NK-92 (cell line): Measurements from ENCODE around the gene GLIPR2.

ENCODE experiments used
- DNase-seq: peaks from one replicate; lab custom pipeline; 2025; ENCODE audit not compliant: unreplicated experiment; lab: John Stamatoyannopoulos, UW

The GLIPR2 gene

DNA sequence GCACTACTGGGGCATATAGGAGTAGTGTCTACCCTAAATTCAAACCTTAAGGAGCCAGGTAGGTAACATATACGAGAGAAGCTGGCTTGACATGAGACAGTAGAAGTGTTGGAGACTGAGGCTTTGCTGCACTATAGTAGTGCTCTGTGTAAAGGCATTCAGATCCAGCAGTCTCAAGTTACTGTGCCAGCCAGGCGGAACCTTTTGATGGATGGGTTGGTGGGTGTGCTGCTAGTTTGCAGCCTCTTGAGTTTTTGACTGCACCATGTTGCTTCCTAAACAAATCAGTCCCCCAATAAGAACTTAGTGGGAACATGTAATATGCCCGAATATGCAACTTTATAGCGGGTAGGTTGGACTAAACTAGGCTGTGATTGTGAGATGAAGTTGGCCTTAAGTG is 55.7 kb downstream of the GLIPR2 start:
- DNase-seq: no peak

DNA sequence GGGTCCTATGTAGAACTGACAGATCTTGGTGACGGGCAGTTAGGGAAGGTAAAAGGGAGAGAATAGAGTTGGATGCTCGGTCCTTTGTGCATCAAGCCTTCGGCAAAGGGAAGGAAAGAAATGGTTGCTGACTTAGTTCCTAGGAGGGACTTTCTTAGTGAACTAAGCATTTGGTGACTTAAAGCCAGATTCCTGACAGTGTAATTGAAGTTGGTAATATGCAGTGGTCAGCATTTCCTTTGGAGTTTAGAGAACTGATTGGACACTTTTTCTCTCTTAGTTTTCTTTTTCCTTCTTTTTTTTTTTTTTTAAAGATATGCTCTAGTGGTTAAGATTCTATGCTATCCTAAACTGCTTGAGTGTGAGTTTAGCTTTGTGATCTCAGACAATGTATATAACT is 56.5 kb downstream of the GLIPR2 start:
- DNase-seq: no peak

DNA sequence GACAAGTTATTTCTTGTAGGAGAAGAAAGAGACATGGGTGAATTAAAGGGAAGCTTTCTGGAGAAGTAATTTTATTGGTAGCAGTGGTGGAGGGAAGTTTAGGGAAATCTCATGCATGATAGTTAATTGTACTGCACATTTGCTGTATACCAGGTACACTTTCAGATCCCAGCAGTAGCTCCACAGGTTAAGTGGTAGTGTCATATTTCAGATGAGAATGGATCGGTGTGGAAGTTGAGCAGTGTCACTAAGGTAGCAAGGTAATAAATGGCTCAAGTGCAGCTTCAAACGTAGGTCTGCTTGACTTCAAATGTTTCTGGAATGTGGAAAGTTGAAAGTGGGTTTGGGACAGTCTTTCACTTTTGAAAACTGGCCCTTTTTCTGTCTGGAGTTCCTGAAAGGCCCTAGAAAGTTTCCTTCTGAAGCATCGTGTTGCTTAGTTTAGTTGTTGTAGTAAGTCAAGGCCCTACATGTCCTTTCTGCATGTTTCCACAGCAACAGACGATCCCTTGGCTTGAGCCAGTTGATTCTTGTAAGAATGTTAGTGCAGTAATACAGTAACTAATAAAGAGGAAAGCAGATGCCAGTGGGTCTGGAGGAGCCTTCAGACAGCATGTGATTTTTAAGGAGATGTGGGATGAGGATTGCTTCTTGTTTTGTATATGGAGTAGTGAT is 57.9 kb downstream of the GLIPR2 start:
- DNase-seq: no peak

DNA sequence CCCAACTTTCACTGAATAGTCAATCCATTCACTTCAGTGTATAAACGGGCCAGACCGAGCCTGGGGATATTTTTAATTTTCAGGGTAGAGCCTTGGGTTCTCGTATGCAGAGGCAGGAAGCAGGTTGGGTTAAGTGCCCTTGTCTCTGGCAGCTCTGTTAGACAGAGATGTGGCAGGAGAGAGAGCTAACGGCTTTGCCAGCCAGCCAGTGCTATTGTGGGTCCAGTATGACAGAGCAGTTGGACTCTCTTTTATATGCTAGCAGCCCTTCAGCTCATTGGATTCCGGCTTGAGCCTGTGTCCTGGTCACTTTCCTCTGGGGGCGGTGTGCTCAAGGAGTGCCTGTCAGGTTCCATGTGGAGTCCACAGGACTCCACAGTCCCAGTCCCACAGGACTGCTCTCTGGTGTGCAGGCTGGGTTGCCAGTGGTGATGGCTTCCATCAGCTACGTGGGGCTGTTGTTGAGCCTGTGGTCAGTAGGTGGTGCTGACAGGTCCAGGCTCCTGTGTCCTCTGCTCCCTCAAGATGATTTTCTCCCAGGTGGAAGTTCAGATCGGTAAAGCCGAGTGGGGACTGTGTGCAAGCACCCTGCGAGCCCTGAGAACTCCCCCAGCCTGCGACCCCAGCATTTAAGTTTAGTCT is 68.5 kb downstream of the GLIPR2 start:
- DNase-seq: no peak

DNA sequence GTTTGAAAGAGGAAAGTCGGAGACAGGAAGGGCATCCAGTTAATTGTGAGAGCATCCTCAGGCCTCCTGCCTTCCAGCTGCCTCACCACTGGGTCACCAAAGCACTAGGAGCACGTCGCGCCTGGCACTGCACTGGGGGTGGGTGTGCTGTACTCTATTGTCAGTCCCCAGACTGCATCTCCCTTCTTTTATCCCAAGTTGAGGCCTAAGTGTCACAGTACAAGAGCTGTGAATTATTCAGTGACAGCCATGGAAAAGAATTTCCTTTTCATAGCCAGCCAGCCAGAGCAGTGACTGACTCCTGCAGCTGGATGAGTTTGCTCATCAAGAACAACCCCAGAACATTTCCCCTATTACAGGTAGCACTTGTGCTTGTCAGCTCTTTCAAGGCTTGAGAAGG is 70.5 kb downstream of the GLIPR2 start:
- no peak for DNase-seq

DNA sequence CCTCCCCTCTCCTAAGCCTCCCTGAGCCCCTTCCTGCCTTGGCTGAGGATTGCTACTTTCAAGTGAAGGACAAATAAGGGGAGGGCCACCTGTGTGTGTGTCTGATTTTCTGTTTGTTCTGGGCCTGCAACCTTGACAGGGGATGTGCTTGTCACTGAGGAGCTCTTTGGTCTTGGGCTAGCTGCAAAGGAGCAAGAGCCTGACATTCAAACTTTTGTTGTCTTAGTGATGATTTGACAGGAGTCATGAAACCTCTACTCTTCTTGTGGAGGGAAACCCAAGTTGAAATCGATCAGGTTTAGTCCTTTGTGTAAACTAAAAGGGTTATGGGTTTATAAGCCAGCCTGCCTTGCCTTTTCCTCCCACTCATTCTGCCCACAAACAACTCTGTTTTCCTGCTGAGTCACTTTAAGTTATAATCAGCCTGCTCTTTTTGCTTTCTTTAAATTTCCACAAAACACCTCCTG is 71.0 kb downstream of the GLIPR2 start:
- DNase-seq: no peak

DNA sequence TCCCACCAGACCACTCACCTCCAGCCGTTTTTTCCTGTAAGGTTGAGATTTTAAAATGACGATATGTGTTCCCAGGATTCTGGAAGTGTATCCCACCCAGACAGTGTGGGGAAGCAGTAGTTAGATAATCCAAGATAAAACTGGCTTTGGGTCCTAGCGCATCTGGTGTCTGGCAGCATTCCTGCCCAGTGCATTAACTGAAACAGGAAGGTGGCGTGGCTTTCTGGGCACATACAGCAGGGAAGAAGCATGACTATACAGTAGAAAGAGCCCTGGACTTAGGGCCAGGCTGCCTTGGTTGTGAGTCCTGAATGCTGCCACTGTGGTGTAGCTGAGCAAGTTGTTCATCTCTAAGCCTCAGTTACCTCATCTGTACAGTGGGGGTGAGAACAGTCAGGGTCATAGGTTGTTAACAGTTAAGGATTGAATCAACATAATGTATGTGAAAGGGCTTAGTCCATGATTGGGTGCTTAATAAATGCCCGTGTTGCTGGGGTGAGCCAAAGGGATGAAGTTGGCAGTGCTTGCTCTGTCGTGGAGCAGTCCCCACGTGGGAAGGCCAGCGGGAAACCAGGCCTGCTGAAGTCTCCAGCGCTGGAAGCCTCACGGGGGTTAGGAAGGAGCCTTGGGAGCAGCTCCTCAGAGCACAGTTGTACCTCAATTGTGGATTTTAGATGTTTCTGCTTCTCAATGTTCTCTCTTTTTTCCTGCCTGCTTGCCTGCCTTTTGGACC is 72.2 kb downstream of the GLIPR2 start:
- DNase-seq: no peak

DNA sequence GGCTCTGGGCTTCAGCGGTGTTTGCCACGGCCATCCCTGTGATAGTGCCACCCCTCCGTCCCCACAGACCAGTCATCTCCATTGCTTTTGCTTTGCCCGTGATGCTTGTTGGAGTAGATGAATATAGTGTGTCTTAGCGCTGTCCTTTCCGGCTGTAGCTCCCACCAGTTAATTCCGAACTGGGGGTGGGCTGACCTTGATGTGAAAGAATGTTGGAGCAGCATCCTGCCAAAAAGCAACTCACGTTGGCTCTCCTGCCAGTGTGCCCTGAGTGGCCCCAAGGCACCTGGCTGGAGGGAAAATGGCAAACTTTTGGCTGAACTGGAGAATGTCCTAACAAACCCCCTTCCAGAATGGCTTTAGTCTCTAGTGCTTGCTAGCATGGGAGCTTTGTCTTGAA is 74.2 kb downstream of the GLIPR2 start:
- DNase-seq: no peak

DNA sequence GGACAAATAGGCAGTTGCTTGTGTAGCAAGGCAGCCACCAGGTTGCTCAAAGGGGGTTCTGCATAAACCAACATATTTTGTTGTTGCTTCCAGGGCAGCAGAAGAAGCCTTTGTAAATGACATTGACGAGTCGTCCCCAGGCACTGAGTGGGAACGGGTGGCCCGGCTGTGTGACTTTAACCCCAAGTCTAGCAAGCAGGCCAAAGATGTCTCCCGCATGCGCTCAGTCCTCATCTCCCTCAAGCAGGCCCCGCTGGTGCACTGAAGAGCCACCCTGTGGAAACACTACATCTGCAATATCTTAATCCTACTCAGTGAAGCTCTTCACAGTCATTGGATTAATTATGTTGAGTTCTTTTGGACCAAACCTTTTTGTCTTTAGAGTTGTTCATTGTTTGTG is 75.0 kb downstream of the GLIPR2 start:
- DNase-seq: no peak

DNA sequence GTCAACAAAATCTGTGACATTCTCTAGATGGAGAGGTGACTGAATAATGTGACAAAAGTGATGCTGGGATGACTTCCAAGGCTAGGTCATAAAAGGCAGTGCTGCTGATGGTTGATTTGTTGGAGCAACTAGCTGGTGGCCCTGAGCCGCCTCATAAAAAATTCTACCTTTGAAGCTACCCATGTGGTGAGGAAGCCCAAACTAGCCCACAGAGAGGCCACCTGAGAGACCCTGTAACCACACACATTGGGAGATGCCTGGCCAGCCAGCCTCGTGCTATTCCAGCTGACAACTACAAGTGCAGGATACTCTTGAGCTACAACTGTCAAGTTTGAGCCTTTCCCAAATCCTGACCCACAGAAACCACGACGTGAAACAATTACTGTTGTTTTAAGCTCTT is 76.9 kb downstream of the GLIPR2 start:
- DNase-seq: no peak
